Smooth muscle cell (in vitro differentiated cells): Measurements from ENCODE around the gene TEX29. TPM values are rescaled to one million over a fixed set of nuclear protein-coding genes. Genes with fewer than 3 reads are reported as not detected.

Experiments used
- DNase-seq: peaks from one replicate; lab custom pipeline; 2025; ENCODE audit not compliant: unreplicated experiment; lab: John Stamatoyannopoulos, UW
- H2AFZ ChIP-seq: fragments of 200-600 bp; sonication (generic); 2 replicates; pipeline ENCODE4 v1.6.0; 2016; ENCODE audit warnings: antibody characterized with exemption, low read depth, mild to moderate bottlenecking
- H3F3A ChIP-seq: fragments of 200-600 bp; sonication (generic); 2 replicates; pipeline ENCODE4 v1.6.0; 2017; ENCODE audit warnings: antibody characterized with exemption, low read depth
- H3K27ac ChIP-seq: fragments of 200-600 bp; sonication (generic); 2 replicates; pipeline ENCODE4 v1.5.1; 2016; ENCODE audit warnings: low read depth, mild to moderate bottlenecking
- H3K27me3 ChIP-seq: fragments of 200-600 bp; sonication (generic); 2 replicates; pipeline ENCODE4 v1.6.1; 2016; ENCODE audit warnings: low read depth, mild to moderate bottlenecking
- H3K36me3 ChIP-seq: fragments of 200-600 bp; sonication (generic); 2 replicates; pipeline ENCODE4 v1.5.1; 2016; ENCODE audit warnings: low read depth
- H3K4me1 ChIP-seq: fragments of 200-600 bp; sonication (generic); 2 replicates; pipeline ENCODE4 v1.5.1; 2016; ENCODE audit warnings: low read depth
- H3K4me2 ChIP-seq: fragments of 200-600 bp; sonication (generic); 2 replicates; pipeline ENCODE4 v1.6.0; 2016; ENCODE audit warnings: mild to moderate bottlenecking
- H3K4me3 ChIP-seq: fragments of 200-600 bp; sonication (generic); 2 replicates; pipeline ENCODE4 v1.5.1; 2016; ENCODE audit warnings: mild to moderate bottlenecking
- H3K79me2 ChIP-seq: fragments of 200-600 bp; sonication (generic); 2 replicates; pipeline ENCODE4 v1.6.0; 2016; ENCODE audit warnings: low read depth, mild to moderate bottlenecking
- H3K9ac ChIP-seq: fragments of 200-600 bp; sonication (generic); 2 replicates; pipeline ENCODE4 v1.6.0; 2016; ENCODE audit warnings: low read depth
- H3K9me3 ChIP-seq: fragments of 200-600 bp; sonication (generic); replicated peaks from 2 replicates; pipeline ENCODE4 v1.5.1; 2016; ENCODE audit warnings: low read depth
- H4K20me1 ChIP-seq: fragments of 200-600 bp; sonication (generic); 2 replicates; pipeline ENCODE4 v1.6.0; 2016; ENCODE audit warnings: low read depth
- CTCF ChIP-seq: fragments of 200-600 bp; sonication (generic); IDR thresholded peaks from 2 replicates; pipeline ENCODE4 v1.5.1; 2017; ENCODE audit warnings: borderline replicate concordance, mild to moderate bottlenecking, antibody characterized with exemption; ENCODE audit not compliant: insufficient read depth, poor library complexity, severe bottlenecking
- WGBS: methylation state at CpG from one replicate; pipeline ENCODE4 v1.1.7; 2016; ENCODE audit warnings: low lambda C conversion rate; 5-methylcytosine and 5-hydroxymethylcytosine counted together
- polyA plus RNA-seq: library from polyadenylated mRNA; unstranded; fragments of >200 nt; fragmentation: Nextera tagmentation; extraction: Ambion mirVana; gene quantifications from 2 replicates; pipeline ENCODE4 v1.2.1, GENCODE V29; 2016
- total RNA-seq: library from RNA; depleted of rRNA; stranded (reverse); fragments of >200 nt; gene quantifications from 2 replicates; pipeline ENCODE4 v1.2.3, GENCODE V29; 2014

TEX29 gene
- total and polyA plus RNA-seq, 2 experiments from 2014 or later, result 1.0 to 4.4 TPM

DNA sequence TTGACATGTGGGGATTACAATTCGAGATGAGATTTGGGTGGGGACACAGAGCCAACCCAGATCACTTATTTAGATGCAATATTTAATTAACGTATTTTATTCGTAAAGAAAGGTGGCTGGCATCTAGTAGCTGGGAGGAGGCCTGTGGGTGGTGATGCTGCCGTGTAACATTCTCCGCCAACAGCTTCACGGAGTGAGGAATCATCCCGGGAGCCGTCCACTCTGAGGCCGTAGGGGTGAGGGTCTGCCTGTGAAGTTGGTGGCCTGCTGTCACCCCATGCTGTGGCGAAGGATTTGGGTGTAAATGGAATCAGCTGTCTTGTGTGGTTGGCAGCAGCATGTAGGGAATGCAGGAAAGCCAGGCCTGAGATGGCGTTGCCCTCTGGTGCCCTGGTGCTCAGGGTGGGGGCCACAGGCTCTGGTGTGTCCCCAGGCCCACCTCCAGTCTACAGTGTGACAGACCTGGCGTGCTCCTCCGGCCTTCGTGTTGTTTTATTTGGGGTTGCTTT lies 3.3 kb upstream of the TEX29 start:
- no peaks in the 10 kb centered on the region for H3K36me3 ChIP-seq
- no peak overlapping the region for H3K9ac ChIP-seq
- H3K4me2 ChIP-seq, result no peak overlapping the region
- H3K4me3 ChIP-seq, result no peak overlapping the region
- 96% methylated on average over 14 of the region's 14 CpGs for WGBS
- no peak for TF ChIP-seq CTCF
- H2AFZ ChIP-seq, result no peak overlapping the region
- no peak for DNase-seq
- H4K20me1 ChIP-seq, result no peaks in the 10 kb centered on the region
- H3K9me3 ChIP-seq, result peaks cover 6% of the 10 kb centered on the region
- no peaks in the 10 kb centered on the region for H3K4me1 ChIP-seq
- H3K27ac ChIP-seq, result no peak overlapping the region
- no peaks in the 10 kb centered on the region for H3K27me3 ChIP-seq
- H3F3A ChIP-seq, result no peaks in the 10 kb centered on the region
- no peaks in the 10 kb centered on the region for H3K79me2 ChIP-seq

DNA sequence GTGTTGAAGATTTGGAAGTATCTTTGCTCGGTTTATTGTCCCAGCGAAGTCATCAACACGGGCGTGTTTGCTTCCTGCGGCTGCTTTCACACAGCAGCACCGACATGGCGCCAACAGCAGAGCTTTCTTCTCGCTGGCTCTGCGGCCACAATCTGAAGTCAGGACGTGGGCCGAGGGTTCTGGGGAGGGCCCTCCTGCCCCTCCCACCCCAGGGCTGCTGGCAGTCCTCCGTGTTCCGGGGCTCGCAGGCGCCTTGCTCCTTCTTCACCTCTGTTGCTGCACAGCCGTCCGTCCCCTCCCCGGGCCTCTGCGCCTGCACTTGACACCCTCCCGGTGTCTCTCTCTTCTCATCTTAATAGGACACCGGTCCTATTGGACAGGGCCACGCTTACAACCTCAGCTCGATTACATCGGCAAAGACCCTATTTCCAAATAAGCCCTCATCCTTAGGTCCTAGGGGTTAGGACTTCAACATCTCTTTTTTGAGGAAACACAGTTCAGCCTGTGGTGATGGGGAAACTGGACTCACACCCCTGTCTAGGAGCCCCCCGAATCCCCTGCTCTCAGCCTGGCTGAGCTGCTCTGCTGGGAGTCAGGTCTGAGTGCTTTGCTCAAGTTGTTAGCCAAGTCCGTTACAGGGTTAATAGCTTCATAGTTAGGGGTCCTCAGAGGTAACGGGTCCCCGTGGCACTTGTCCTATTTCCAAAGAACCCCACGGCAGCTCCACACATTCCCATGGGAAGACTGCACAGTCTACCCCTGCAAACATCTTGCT lies 2.7 kb upstream of the TEX29 start:
- no peak overlapping the region for H3K4me2 ChIP-seq
- H3K9me3 ChIP-seq, result peaks cover 1% of the 10 kb centered on the region
- H3K27ac ChIP-seq, result no peak overlapping the region
- H3K79me2 ChIP-seq, result no peaks in the 10 kb centered on the region
- no peaks in the 10 kb centered on the region for H3F3A ChIP-seq
- H3K9ac ChIP-seq, result no peak overlapping the region
- DNase-seq, result no peak
- H3K36me3 ChIP-seq, result no peaks in the 10 kb centered on the region
- H3K4me1 ChIP-seq, result no peaks in the 10 kb centered on the region
- no peaks in the 10 kb centered on the region for H3K27me3 ChIP-seq
- no peak overlapping the region for H2AFZ ChIP-seq
- H4K20me1 ChIP-seq, result no peaks in the 10 kb centered on the region
- H3K4me3 ChIP-seq, result no peak overlapping the region
- 97% methylated on average over 23 of the region's 29 CpGs for WGBS
- TF ChIP-seq CTCF, result no peak

DNA sequence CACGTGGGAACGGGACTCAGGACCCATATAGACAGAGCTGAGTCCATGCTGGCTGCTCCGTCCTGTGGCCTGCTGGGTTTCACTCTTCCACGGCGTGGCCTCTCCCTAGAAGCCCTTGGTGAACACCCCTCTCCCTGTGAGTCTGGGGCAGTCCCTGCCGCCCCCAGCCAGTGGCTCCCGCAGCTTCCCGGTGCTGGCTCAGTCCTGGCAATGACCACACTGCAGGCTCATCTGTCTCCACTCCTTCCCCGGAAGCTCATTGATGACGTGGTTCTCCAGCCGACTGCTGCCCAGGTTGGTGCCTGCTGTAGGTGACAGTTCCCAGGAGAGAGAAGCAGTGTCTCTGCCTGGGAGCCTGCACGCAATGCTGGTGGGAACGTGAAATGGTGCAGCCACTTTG lies 2.1 kb upstream of the TEX29 start:
- Histone ChIP-seq H2AFZ (no peak overlapping the region), H3K9me3 (no peaks in the 10 kb centered on the region), H3K36me3 (no peaks in the 10 kb centered on the region), H3K4me3 (no peak overlapping the region), H3K4me1 (no peaks in the 10 kb centered on the region), H3K9ac (no peak overlapping the region), H3K4me2 (no peak overlapping the region), H3K27ac (no peak overlapping the region), H3K79me2 (no peaks in the 10 kb centered on the region), H4K20me1 (no peaks in the 10 kb centered on the region), H3F3A (no peaks in the 10 kb centered on the region), H3K27me3 (no peaks in the 10 kb centered on the region)
- no peak for DNase-seq
- 91% methylated on average over 13 of the region's 13 CpGs for WGBS
- no peak for TF ChIP-seq CTCF

DNA sequence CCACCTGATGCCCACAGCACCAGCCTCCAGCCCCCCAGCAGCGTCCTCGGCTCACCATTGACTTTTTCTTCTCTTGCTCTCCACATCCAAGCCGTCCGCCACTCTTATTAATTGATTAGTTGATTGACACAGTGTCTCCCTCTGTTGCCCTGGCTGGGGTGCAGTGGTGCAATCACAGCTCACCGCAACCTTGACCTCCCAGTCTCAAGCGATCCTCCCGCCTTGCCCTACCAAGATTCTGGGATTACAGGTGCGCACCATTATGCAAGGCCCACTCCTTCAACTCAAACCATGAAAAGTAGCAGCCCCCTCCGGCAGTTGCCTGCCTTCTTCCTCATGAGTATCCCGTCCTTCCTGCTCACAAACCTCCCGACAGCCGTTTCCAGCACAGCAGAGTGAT lies 921 bp upstream of the TEX29 start:
- H3K27ac ChIP-seq, result no peak overlapping the region
- TF ChIP-seq CTCF, result no peak
- H3F3A ChIP-seq, result no peaks in the 10 kb centered on the region
- no peak overlapping the region for H3K4me2 ChIP-seq
- DNase-seq, result no peak
- no peaks in the 10 kb centered on the region for H3K36me3 ChIP-seq
- H2AFZ ChIP-seq, result no peak overlapping the region
- no peak overlapping the region for H3K9ac ChIP-seq
- no peaks in the 10 kb centered on the region for H3K4me1 ChIP-seq
- no peak overlapping the region for H3K4me3 ChIP-seq
- no peaks in the 10 kb centered on the region for H3K79me2 ChIP-seq
- no peaks in the 10 kb centered on the region for H3K9me3 ChIP-seq
- no peaks in the 10 kb centered on the region for H4K20me1 ChIP-seq
- H3K27me3 ChIP-seq, result no peaks in the 10 kb centered on the region
- 96% methylated on average over 12 of the region's 12 CpGs for WGBS
